ENCODE results near the gene CSNK1D.

CSNK1D gene

DNA sequence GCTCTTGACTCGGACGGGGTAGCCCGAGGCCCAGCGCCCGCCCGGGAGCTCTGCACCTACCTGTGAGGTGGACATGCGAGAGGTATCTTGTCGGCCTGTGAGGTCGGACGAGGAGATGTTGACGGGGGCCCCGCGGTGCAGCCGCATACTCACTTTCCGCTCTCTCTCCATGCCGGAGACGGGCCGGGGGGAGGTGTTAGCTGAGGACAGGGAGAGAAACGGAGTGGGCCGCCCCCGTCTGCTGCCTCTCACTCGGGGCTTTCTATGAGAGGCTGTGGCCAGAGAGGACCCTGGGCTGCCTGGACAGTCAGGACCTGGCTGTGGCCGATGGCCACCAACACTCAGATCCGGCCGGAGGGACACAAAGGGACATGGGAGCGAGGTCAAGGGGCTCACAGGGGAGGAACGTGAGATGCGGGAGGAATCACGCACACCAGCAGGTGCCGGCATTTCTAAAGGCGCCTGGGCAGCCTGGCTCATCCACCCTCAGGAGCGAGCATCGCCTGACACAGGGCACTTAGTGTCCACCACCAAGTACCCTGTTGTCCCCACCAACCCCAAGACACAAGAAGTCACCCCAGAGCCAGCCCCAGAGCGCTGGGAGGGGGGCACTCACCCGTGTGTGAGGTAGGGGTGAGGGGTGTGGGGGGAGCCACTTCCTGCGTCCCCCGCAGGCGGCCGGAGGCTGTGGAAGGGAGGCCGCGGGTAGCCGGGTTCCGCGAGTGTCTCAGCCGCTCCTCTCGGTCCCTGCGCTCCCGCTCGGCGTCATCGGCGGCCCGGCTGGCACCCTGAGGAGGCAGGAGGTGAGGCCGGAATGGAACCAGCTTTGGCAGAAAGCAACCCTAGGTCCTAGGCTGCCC, 24.5 kb downstream of the CSNK1D start:
- DNase-seq = no peak

DNA sequence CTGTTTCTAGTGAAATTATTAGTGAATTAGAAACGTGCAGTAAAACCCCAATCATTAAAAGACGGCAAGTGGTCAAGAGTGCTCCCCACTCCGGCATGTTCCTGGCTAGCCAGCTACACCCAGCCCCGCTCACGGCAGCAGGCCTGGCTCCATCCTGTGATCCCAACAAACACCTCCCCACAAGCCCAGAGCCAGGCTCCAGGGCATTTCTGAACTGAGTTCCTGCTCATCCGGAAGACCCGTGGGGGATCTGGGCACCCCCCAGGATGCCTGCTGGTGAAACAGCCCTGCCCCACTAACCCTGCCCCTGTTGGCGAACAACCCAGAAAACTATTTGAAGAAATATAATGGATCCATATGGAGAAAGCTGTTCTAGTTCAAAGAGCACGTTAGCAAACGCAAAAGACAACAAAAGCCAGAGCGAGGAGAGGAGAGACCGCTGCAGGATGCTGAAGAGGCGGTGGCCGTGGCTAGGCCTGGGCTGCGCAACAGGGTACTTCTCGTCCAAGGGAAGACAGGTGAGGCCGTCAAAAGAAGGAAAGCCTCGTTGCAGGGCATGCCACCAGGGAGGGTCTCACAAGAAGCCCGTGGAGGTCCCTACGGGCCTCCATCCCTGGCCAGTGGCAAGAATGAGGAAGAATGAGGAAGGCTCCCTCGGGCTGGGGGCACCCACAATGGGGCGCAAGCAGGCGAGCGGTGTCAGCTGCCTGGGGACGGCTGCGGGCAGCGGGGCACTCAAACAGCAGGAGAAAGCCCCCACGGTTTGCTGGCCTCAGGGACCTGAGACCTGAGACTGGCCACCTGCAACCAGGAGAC, 25.4 kb downstream of the CSNK1D start:
- DNase-seq = no peak

DNA sequence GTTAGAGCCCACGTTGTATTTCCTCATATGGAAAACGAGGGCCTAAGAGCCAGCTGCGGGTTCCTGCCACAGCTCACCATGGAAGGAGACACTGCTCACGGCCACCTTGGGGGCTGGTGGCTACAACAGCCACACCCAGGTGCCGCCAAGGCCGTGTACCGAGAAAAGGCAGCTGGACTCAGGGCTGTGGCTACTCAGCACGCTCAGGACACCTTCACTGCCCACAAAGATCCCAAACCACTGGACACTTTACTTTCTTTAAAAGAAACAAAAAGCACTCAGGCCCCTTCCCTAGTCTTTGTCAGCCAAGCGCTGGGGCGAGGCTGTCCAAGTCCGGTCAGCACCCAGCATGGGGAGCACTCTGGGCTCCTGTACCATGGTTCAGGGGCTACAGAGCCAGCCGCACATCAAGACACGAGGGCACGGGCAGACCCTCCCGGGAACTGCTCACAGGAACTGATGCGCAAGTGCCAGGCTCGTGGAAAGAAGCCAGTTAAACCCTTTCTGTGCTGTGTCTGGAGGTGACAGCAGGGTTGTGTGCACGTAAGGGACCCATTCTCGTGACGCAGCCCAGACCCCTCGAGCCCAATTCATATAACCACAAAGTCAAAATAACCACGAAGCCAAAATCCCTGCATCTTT, 26.2 kb downstream of the CSNK1D start:
- DNase-seq = no peak

DNA sequence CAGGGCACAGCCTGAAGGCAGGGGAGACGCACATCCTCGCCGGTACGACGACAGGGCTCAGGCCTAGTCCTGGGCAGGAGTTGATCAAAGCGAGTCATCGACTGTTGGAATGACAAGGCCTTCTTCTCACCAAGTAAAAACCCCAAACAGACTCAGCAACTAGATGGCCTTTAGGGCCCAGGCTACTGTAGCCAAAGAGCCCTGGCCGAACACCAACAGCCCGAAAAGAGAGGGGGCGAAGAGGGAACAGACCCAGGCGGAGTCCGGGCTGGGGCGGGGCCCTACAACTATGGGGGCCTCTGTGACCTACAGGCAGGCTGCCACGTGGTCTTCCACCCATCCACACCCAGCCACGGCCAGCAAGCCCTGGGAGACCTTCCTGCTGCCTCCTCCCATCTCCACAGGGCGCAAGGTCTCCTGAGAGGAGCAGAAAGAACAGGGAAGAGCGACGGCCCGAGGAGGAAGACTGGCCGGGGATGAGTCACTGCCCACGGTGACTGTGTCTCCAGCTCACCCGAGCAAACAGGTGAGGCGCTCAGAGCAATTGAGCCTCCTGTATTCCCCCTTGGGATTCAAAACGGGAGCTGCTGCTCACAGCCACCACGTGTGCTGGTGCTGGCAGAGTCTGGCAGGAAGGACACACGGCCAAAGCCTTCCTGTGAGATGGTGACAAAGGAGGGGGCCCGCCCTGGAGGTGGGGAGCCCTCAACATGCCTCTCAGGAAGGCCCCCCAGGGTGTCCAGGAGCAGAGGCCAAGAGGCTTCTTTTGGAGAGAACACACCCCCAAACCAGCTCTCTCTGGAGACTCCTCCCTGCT, 26.9 kb downstream of the CSNK1D start:
- DNase-seq = no peak

DNA sequence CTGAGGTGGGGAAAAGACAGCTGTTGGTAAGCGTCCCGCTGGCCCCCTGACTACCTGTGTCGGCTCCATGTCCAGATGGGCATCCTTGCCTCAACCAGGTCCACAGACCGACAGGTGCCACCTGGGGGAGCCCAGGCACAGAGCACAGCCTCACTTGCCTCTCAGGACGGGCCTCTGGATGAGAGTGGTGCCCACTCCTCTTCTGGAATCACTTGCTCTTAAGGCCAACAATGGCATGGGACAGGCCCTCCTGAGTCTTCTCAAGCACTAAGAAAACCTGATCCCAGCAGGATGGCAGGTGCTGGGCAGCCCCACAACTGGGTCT, 27.5 kb downstream of the CSNK1D start:
- DNase-seq = no peak

DNA sequence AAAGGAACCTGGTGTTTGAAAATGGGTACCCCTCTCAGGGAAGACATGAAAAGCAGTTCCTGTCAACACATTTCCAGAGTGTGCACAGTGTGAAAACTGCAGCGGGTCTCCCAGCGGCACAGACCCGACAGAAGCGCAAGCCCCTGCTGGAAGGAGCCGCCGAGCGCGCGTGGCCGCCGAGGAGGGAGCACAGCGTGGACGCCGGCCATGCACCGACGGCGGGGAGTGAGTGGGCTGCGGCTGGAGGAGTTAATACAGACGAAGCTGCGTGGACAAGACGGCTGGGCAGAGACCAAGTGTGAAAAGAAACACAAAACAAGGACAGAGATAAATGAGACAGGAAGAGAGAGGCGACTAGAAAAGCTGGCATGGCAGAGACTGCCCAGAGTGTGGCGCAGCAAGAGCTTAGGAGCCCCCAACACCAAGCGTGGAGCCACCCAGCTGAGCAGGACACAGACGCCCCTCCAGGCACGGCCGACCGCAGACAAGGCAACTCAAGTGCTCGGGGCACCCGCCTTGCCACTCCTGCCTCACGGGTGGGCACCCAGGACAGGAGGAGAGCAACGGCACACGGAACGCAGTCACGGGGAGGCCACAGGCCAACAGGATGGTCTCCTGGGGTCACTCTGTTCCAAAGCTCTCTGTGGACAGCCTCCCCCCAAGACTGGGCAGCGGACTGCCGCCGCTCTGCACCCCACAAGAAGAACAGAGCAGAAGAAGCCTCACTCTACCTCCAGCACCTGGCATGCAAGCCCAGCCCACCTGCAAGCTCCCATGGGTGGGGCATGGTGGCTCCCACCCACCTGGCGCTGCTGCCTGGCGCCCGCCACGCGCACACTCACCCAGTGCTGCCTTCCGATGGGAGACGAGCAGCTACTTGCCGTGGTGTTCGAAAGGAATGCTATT, 28.1 kb downstream of the CSNK1D start:
- DNase-seq = no peak

DNA sequence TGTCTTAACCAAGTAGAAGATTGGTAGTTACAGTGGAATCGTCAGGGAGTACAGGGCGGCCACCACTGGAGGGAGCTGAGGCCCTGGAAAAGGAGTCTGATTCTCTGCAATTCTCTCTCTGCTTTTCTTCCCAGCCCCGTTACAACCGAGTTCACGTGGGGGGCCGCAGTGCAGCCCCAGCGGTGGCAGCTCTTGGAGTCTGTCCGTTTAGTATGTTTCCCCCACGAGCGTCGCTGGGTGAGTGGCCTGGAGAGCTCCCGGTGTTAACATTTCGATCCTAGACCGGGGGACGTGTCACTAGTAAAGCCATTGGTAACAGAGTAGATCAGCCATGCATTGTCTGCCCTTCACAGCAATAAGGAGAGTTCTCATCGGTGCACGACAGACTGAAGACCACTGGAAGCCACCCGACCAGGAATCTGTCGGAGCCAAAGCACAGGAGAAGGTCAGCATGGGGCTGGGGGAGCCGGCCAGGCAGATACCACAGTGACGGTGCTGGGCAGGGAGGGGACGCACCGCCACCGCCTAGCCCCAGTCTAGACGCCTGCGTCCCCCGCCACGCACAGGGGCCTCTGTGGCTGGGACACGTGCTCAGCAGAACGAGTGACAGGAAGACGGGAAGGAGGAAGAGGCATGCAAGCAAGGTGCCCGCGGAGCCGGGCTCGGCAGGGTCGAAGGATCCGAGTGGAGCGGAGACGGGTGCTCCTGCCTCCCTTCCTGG, 28.9 kb downstream of the CSNK1D start:
- DNase-seq = no peak

DNA sequence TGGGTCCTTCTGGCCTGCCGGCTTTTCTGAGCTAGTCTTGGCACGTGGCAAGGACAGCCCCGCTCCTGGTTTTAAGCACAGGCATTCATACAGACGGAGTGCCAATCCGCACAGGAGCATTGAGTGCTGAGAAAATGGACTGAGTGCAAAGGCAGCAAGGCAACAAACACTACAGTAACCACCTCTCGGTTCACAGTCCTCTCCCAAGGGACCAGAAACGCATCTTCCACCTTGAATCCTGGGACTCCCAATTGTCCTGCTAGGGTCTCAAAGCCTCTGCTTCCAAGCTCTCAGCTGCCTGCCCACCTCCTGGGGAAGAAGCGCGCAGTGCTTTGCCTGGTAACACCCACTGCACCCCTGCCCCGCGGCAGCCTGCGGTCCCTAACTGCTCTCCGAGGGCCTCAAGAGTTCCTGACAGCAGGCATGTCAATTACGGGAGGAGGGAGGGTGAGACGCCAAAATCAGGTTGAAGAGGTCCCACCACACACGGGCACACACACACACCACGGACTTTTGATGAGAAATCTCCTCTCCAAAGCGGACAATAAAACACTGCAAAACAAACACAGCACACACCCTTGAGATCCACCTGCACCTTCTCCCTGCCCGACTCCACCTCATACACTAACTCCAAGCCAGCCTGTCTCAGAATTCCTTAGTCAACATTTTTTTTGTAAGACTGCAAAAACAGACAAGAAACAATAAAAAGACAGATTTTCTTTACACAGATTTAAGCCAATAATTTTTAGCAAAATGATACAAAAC, 29.7 kb downstream of the CSNK1D start:
- DNase-seq = no peak

DNA sequence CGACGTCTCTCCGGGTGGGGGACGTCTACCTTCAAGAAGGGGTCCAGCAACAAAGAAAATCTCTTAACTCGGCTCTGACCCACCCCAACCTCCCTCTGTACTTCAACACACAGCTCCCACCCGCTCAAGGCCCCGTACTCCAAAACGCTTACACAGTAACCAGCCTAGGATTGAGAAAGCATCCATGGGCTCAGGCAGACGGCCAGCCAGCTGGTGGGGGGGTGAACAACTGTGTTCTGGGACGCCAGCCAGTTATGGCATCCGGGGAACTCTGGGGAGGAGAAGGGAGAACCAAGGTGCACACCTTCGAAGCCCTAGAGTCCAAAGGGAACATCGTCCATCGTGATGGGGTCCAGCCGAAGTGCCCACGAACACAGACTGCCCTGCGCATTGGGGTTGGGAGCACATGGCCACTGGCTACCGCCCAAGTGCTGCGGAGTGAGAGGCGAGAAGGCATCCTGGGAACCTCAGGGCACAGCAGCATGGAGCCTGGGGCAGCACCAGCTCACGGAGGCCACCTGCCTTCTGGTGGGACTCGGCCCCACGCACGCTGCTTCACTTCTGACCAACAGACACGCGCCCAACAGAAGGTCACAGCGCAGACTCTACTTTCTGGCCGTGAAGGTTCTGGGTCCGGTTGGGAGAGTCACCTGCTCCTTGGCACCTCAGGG, 30.4 kb downstream of the CSNK1D start:
- DNase-seq = no peak

DNA sequence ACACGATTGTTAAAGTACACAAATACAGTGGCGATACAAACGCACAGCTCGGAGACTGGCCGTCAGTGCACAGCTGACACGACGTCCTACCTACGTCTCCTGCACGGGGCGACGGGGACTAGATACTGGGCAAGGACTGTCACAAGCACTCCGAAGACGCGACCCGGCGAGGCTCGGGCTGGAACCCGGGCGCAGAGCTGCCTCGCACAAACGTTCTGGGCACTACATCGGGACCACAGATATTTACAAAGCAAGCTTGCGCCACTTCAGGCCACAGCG, 30.9 kb downstream of the CSNK1D start:
- no peak for DNase-seq

DNA sequence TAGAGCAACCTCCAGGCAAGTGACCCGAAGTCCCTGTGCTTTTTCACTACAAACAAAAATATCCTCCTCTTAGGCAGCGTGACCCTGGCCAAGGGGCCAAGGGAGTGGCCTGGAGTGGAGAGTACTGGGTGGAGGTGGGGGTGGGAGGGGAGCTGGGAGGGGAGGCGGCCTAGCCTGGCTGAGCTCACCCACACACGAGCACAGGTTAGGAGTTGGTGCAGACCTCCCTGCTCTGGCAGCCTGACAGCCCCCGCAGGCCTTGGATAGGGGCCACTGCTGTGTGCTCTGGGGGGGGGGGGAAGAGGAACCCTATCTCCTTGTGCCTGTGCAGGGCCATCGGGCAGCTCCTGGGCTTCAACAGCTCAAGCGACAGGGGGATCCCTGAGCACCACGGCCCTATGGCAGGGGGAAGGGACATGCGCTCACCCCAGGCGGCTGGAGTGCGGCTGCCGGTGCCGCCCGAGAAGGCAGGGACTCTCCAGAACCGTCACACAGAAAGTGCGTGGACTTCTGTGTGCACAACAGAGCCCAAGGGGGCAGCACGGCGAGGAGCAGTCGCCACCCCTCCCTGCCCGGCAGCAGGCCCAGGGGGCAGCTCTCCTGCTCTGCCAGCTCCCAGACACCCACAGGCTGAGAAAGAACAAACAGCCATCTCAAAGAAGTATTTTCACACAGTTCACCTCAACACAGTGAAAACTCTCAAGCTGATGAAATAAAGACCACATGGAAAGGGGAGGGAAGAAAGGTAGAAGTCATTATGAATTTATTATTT, 31.4 kb downstream of the CSNK1D start:
- DNase-seq = no peak

DNA sequence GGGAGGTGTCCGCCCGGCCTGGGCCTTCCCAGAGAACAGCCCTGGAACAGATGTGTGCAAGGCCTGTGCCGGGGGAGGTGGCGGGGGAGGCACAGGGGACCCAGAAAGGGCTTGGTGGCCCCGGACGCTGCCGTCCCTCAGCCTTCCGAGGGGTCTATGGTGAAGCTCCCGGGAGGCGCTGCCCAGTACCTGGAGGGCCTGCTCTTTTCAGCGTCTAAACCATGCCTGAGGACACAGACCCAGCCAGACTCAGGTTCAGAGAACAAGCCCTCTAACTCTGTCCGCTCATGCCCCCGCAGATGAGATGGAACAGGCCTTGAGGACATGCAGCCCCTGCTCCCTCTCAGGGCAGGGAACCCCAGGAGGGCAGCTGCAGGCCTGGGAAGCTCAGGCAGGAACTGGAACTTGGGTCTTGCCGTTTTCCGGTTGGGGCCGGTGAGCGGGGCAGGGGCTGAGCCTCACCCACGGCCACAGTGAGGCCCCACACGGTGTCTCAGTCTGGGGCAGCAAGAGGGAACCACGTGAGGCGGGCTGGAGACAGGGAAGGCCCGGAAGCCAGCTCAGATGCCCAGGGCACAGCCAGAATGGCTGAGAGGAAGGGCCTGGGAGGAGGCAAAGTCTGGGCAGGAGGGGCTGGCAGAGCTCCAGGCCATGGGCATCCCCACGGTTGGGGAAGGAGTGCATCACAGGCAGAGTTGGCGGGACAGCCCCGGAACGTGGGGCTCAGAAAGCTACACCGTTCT, 32.1 kb downstream of the CSNK1D start:
- DNase-seq = no peak

DNA sequence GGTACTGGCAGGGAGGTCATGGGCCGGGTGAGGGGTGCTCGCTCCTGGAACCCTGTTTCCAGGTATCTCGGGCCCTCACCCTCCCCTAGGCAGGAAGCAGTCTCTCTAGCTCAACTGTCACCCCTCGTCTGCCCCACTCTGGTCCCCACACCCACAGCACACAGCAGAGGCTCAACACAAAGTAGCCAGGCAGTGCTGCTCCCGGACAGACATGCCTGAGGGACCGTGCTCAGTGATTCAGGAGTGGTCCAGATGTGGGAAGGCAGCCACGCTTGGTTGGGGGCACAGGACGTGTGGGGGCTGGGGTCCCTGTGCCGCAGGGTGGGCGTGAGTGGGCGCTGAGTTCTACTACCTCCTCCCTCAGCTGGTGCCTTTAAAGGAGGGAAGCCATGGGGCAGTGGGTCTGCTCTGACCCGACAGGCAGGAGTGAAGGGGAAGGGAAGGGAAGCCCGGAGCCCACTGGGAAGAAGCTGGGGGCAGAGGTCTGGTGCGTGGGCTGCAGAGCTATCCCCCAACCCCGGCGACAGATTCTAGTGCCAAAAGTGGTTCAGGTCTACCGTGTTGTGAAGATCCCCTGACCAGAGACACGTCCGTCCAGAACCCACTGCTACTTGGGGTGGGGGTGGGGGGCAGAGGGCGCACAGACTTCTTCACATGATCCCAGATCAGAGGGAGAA, 32.9 kb downstream of the CSNK1D start:
- no peak for DNase-seq

DNA sequence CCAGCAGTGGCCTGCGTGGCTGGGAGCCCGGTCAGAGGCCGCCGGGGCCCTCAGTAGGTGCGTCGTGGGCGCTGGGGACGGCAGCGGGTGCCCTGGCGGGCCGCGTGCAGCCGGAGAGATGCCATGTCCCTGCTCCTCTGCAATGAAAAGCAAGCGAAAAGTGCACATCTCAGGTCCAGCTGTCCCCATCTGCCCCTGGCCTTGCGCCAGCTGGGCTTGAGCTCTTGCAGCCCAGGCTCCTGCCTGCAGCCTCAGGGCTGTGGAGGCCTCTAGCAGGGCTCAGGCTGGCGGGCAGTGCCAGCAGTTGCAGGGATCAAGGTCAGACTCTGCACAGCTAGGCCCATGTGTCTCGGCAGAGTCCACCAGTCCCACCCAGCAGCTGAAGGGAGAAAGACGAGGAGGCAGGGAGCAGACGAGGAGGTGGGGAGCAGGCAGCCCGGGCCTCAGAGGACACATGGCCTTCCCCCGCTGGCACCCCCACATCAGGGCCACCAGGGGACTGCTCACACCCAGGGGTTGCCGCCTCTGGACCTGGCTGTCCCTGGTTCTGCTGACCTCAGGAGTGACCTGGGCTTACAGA, 33.5 kb downstream of the CSNK1D start:
- DNase-seq = no peak

DNA sequence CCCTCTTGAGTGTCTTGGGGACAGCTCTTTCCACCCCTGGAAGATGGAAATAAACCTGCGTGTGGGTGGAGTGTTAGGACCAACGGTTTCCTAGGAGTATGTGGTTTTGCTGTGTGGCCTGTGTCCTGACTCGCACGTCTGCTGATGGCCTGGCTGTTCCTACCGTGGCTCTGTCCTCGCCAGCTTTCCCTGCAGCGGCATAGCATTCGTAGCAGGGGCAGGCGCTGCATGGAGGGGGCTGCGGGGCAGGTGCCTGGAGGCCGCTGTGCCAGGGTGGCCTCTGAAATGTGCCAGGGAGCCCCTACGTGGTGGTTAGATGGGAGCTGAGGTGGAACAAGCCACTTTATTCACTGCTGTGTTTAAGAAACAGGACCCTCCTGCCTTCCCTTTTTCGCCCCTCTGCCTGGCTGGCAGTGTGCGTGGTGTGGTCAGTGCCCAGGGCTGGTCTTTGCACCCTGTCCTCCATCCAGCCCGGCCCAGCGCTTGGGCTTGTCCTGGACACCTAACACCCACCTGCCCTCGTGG, 34.0 kb downstream of the CSNK1D start:
- DNase-seq = no peak

DNA sequence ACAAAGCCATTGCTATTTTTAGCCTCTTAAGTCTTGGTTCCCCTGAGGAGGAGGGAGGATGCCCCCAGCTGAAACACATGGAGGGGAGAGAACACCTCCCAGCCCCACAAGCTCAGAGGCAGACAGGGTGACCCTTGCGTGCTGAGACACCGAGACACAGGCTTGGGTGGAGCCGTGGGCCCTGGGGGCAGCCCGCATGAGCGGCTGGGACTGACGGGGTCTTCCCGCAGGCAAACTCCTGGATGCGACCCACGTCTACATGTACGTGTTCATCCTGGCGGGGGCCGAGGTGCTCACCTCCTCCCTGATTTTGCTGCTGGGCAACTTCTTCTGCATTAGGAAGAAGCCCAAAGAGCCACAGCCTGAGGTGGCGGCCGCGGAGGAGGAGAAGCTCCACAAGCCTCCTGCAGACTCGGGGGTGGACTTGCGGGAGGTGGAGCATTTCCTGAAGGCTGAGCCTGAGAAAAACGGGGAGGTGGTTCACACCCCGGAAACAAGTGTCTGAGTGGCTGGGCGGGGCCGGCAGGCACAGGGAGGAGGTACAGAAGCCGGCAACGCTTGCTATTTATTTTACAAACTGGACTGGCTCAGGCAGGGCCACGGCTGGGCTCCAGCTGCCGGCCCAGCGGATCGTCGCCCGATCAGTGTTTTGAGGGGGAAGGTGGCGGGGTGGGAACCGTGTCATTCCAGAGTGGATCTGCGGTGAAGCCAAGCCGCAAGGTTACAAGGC, 34.9 kb downstream of the CSNK1D start:
- DNase-seq = peak; percentile 76

Measured in activated CD4-positive, alpha-beta T cell treated with anti-CD3 and anti-CD28 coated beads, Interleukin-2, amount 50 U/mL, for 1 hour (primary cell).